Prostate gland (tissue), 2 donors: ENCODE results near the gene TUBB8B.
"Not testable (repeated sequence)": the region's sequence is repeated elsewhere in the genome, so short reads cannot be mapped to it uniquely, and the experiment has no call there.

Experiments
- POLR2A ChIP-seq: fragments of 450-650 bp; IDR thresholded peaks from one replicate; pipeline ENCODE4 v1.6.1; 2016; ENCODE audit warnings: antibody characterized with exemption, mild to moderate bottlenecking
- TF ChIP-seq, protein P1 (sequence below), 4 experiments: fragments of 200-600 bp in 2 of 4; fragments of 450-650 bp in 2 of 4; sonication (generic) in 2 of 4; IDR thresholded peaks; 1 replicate in 3 of 4; 2 replicates in 1 of 4; pipeline ENCODE4 v1.5.1; 2016 to 2019; ENCODE audit warnings: antibody characterized with exemption in 4 of 4, mild to moderate bottlenecking in 2 of 4, moderate library complexity in 2 of 4

DNA sequence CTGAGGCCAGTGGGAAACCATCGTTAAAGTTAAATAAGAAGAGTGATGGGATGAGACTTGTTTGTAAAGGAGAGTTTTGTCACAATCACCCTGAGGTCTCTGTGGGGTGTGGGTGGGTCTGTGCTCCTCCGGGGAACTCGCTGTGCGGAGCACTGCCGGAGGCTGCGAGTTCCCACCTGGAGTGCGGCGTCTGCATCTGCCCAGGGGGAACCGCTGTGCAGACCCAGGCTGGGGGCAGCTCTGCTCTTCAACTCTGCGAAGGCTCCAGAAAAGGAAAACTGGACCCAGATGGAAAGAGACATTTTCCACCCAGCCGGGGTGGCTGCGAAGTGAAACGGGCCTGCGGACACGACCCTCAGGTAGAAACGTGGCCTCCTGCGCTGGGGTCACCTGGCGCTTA lies 46.2 kb upstream of the TUBB8B start:
- TF ChIP-seq, protein P1, sequence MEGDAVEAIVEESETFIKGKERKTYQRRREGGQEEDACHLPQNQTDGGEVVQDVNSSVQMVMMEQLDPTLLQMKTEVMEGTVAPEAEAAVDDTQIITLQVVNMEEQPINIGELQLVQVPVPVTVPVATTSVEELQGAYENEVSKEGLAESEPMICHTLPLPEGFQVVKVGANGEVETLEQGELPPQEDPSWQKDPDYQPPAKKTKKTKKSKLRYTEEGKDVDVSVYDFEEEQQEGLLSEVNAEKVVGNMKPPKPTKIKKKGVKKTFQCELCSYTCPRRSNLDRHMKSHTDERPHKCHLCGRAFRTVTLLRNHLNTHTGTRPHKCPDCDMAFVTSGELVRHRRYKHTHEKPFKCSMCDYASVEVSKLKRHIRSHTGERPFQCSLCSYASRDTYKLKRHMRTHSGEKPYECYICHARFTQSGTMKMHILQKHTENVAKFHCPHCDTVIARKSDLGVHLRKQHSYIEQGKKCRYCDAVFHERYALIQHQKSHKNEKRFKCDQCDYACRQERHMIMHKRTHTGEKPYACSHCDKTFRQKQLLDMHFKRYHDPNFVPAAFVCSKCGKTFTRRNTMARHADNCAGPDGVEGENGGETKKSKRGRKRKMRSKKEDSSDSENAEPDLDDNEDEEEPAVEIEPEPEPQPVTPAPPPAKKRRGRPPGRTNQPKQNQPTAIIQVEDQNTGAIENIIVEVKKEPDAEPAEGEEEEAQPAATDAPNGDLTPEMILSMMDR (IDR thresholded peaks at IDR 0.05): not testable (repeated sequence)
- TF ChIP-seq POLR2A: not testable (repeated sequence)
